CD4-positive, CD25-positive, alpha-beta regulatory T cell (primary cell): ENCODE measurements around the gene PLCB1. TPM values are rescaled to one million over a fixed set of nuclear protein-coding genes. Genes with fewer than 3 reads are reported as not detected.

Experiments
- ATAC-seq, 2 donors: fragments of 150-1000 bp; cut with Tn5 transposase; one replicate each; pipeline ENCODE4 v1.10.0; 2021; ENCODE audit warnings: low read depth in 2 of 2, moderate number of reproducible peaks in 2 of 2, moderate library complexity in 1 of 2
- DNase-seq, 3 donors: peaks; one replicate each; pipeline versions ENCODE4 v3.0.0 to v3.0.0-alpha.2; 2012 to 2022; ENCODE audit warnings: mixed read lengths in 1 of 3
- H3K27ac ChIP-seq: one replicate; pipeline ENCODE4 v1.7.0; 2013; ENCODE audit warnings: mild to moderate bottlenecking, low read length; ENCODE audit not compliant: insufficient read depth, poor library complexity, severe bottlenecking
- H3K27me3 ChIP-seq: one replicate; pipeline ENCODE4 v1.7.0; 2013; ENCODE audit warnings: low read length; ENCODE audit not compliant: control insufficient read depth, insufficient read depth
- H3K36me3 ChIP-seq: one replicate; pipeline ENCODE4 v1.7.0; 2013; ENCODE audit warnings: mild to moderate bottlenecking, low read length, moderate library complexity; ENCODE audit not compliant: control insufficient read depth, insufficient read depth
- H3K4me1 ChIP-seq: 2 replicates; pipeline ENCODE4 v1.7.0; 2013; ENCODE audit warnings: mild to moderate bottlenecking, low read length; ENCODE audit not compliant: insufficient read depth, control insufficient read depth, poor library complexity, severe bottlenecking
- H3K4me3 ChIP-seq: one replicate; pipeline ENCODE4 v1.7.0; 2013; ENCODE audit warnings: low read depth, mild to moderate bottlenecking, low read length, moderate library complexity
- H3K9me3 ChIP-seq, 2 experiments: 1 replicate in 1 of 2; 2 replicates in 1 of 2; pipeline ENCODE4 v1.7.0; 2013; ENCODE audit warnings: low read length in 2 of 2, mild to moderate bottlenecking in 1 of 2, moderate library complexity in 1 of 2; ENCODE audit not compliant: control insufficient read depth in 2 of 2
- H3K27ac Mint-ChIP-seq, 3 donors: one replicate each; pipeline ENCODE4 v1.8.0; 2020 to 2022; ENCODE audit warnings: mild to moderate bottlenecking in 3 of 3, mixed read lengths in 3 of 3, moderate library complexity in 2 of 3
- H3K27me3 Mint-ChIP-seq: one replicate; pipeline ENCODE4 v1.8.0; 2022; ENCODE audit warnings: mild to moderate bottlenecking, mixed read lengths
- H3K36me3 Mint-ChIP-seq: one replicate; pipeline ENCODE4 v1.8.0; 2020; ENCODE audit warnings: mixed read lengths
- H3K4me1 Mint-ChIP-seq, 4 donors: one replicate each; pipeline ENCODE4 v1.8.0; 2020 to 2022; ENCODE audit warnings: mixed read lengths in 4 of 4, mild to moderate bottlenecking in 1 of 4
- H3K4me3 Mint-ChIP-seq, 4 donors: one replicate each; pipeline ENCODE4 v1.8.0; 2020 to 2022; ENCODE audit warnings: mild to moderate bottlenecking in 4 of 4, mixed read lengths in 4 of 4, moderate library complexity in 3 of 4
- H3K9me3 Mint-ChIP-seq, 7 donors: one replicate each; pipeline ENCODE4 v1.8.0; 2020 to 2022; ENCODE audit warnings: mixed read lengths in 7 of 7, mild to moderate bottlenecking in 3 of 7, moderate library complexity in 2 of 7
- polyA plus RNA-seq, 4 donors: library from polyadenylated mRNA; unstranded; fragments of 300-500 nt; fragmentation: Illumina TruSeq; gene quantifications; one replicate each; pipeline ENCODE4 v1.2.3, GENCODE V29; 2021
- total RNA-seq: library from RNA; stranded (reverse); gene quantifications from one replicate; pipeline ENCODE4 v1.2.3, GENCODE V29; 2022

The PLCB1 gene
- total and polyA plus RNA-seq, 5 donors from 2014 or later = 0.17 to 1.8 (median 0.44) TPM; not detected in 2

- Mint-ChIP-seq H3K4me1 (no peaks in the 10 kb centered on the region), H3K27me3 (peaks cover 7% of the 10 kb centered on the region), H3K27ac (no peak overlapping the region), H3K4me3 (no peak overlapping the region), H3K36me3 (no peaks in the 10 kb centered on the region), H3K9me3 (peaks cover 0 to 4% (median 0%) of the 10 kb centered on the region in 7 donors)
- no peak for DNase-seq
- Histone ChIP-seq H3K27ac (no peak overlapping the region), H3K4me1 (no peaks in the 10 kb centered on the region), H3K27me3 (no peaks in the 10 kb centered on the region), H3K4me3 (no peak overlapping the region), H3K9me3 (no peaks in the 10 kb centered on the region), H3K36me3 (no peaks in the 10 kb centered on the region)
- ATAC-seq = no peak
Measured at GRCh38 chr20:8145246-8146168, 13.4 kb downstream of the PLCB1 start.

- Histone ChIP-seq H3K9me3 (no peaks in the 10 kb centered on the region), H3K4me3 (no peak overlapping the region), H3K27ac (no peak overlapping the region), H3K27me3 (no peaks in the 10 kb centered on the region), H3K4me1 (no peaks in the 10 kb centered on the region), H3K36me3 (no peaks in the 10 kb centered on the region)
- H3K9me3 Mint-ChIP-seq = peaks cover 0 to 4% (median 0%) of the 10 kb centered on the region in 7 donors
- H3K27me3 Mint-ChIP-seq = peaks cover 7% of the 10 kb centered on the region
- H3K27ac Mint-ChIP-seq = no peak overlapping the region
- no peak for DNase-seq
- ATAC-seq = no peak
- H3K4me3 Mint-ChIP-seq = no peak overlapping the region
- peaks cover 0 to 3% (median 0%) of the 10 kb centered on the region in 4 donors for H3K4me1 Mint-ChIP-seq
- H3K36me3 Mint-ChIP-seq = no peaks in the 10 kb centered on the region
Measured at GRCh38 chr20:8147476-8147875, 15.4 kb downstream of the PLCB1 start.

- Mint-ChIP-seq H3K4me3 (no peak overlapping the region), H3K27me3 (no peaks in the 10 kb centered on the region), H3K36me3 (no peaks in the 10 kb centered on the region), H3K4me1 (peaks cover 0 to 7% (median 2%) of the 10 kb centered on the region in 4 donors), H3K27ac (no peak overlapping the region), H3K9me3 (peaks cover 0 to 4% (median 0%) of the 10 kb centered on the region in 7 donors)
- Histone ChIP-seq H3K4me1 (no peaks in the 10 kb centered on the region), H3K9me3 (no peaks in the 10 kb centered on the region), H3K27me3 (no peaks in the 10 kb centered on the region), H3K36me3 (no peaks in the 10 kb centered on the region), H3K27ac (no peak overlapping the region), H3K4me3 (no peak overlapping the region)
- no peak for ATAC-seq
- DNase-seq = no peak
Measured at GRCh38 chr20:8148501-8148900, 16.4 kb downstream of the PLCB1 start.

- no peak for DNase-seq
- Mint-ChIP-seq H3K4me3 (no peak overlapping the region), H3K36me3 (no peaks in the 10 kb centered on the region), H3K27ac (no peak overlapping the region), H3K27me3 (no peaks in the 10 kb centered on the region), H3K4me1 (peaks cover 0 to 19% (median 3%) of the 10 kb centered on the region in 4 donors), H3K9me3 (peaks cover 0 to 2% (median 0%) of the 10 kb centered on the region in 7 donors)
- Histone ChIP-seq H3K27me3 (peaks cover 1% of the 10 kb centered on the region), H3K27ac (no peak overlapping the region), H3K4me1 (no peaks in the 10 kb centered on the region), H3K4me3 (no peak overlapping the region), H3K36me3 (no peaks in the 10 kb centered on the region), H3K9me3 (no peaks in the 10 kb centered on the region)
- ATAC-seq = no peak
Measured at GRCh38 chr20:8150591-8150990, 18.5 kb downstream of the PLCB1 start.

GRCh38 chr20:8151372-8151771 lies 19.3 kb downstream of the PLCB1 start:
- H3K4me1 Mint-ChIP-seq = peaks cover 0 to 23% (median 3%) of the 10 kb centered on the region in 4 donors
- H3K9me3 Mint-ChIP-seq = peaks cover 0 to 2% (median 0%) of the 10 kb centered on the region in 7 donors
- H3K9me3 ChIP-seq = no peaks in the 10 kb centered on the region
- ATAC-seq (no peak), DNase-seq (no peak)
- peaks cover 1% of the 10 kb centered on the region for H3K27me3 ChIP-seq
- peaks cover 4% of the 10 kb centered on the region for H3K27me3 Mint-ChIP-seq
- H3K4me3 ChIP-seq = no peak overlapping the region
- H3K27ac Mint-ChIP-seq = no peak overlapping the region
- no peak overlapping the region for H3K27ac ChIP-seq
- no peaks in the 10 kb centered on the region for H3K36me3 ChIP-seq
- no peaks in the 10 kb centered on the region for H3K36me3 Mint-ChIP-seq
- H3K4me1 ChIP-seq = no peaks in the 10 kb centered on the region
- no peak overlapping the region for H3K4me3 Mint-ChIP-seq

- ATAC-seq = no peak
- Histone ChIP-seq H3K27ac (no peak overlapping the region), H3K27me3 (peaks cover 1% of the 10 kb centered on the region), H3K36me3 (no peaks in the 10 kb centered on the region), H3K9me3 (no peaks in the 10 kb centered on the region), H3K4me1 (no peaks in the 10 kb centered on the region), H3K4me3 (no peak overlapping the region)
- H3K9me3 Mint-ChIP-seq = peaks cover 0 to 2% (median 0%) of the 10 kb centered on the region in 7 donors
- no peak overlapping the region for H3K27ac Mint-ChIP-seq
- H3K27me3 Mint-ChIP-seq = peaks cover 4% of the 10 kb centered on the region
- H3K4me3 Mint-ChIP-seq = no peak overlapping the region
- no peak for DNase-seq
- H3K4me1 Mint-ChIP-seq = peaks cover 0 to 23% (median 3%) of the 10 kb centered on the region in 4 donors
- H3K36me3 Mint-ChIP-seq = no peaks in the 10 kb centered on the region
Measured at GRCh38 chr20:8152183-8152582, 20.1 kb downstream of the PLCB1 start.

- peaks cover 0 to 2% (median 0%) of the 10 kb centered on the region in 7 donors for H3K9me3 Mint-ChIP-seq
- H3K36me3 Mint-ChIP-seq = no peaks in the 10 kb centered on the region
- H3K36me3 ChIP-seq = no peaks in the 10 kb centered on the region
- no peak overlapping the region for H3K4me3 Mint-ChIP-seq
- H3K27me3 ChIP-seq = peaks cover 1% of the 10 kb centered on the region
- ATAC-seq = no peak
- H3K27me3 Mint-ChIP-seq = peaks cover 4% of the 10 kb centered on the region
- H3K4me3 ChIP-seq = no peak overlapping the region
- DNase-seq = no peak
- H3K4me1 ChIP-seq = no peaks in the 10 kb centered on the region
- no peak overlapping the region for H3K27ac Mint-ChIP-seq
- no peak overlapping the region for H3K27ac ChIP-seq
- peaks cover 0 to 23% (median 3%) of the 10 kb centered on the region in 4 donors for H3K4me1 Mint-ChIP-seq
- H3K9me3 ChIP-seq = no peaks in the 10 kb centered on the region
Measured at GRCh38 chr20:8152847-8153246, 20.8 kb downstream of the PLCB1 start.
